GM13977 (cell line): ENCODE data around the gene PSKH1.

Experiments
- DNase-seq: peaks from one replicate; pipeline ENCODE4 v3.0.0; 2012; ENCODE audit warnings: low spot score
- CTCF ChIP-seq: IDR thresholded peaks from 2 replicates; pipeline ENCODE4 v1.5.1; 2012; ENCODE audit warnings: mild to moderate bottlenecking, control low read depth; ENCODE audit not compliant: insufficient read depth; ENCODE audit errors: extremely low read depth, missing control alignments
- in situ Hi-C: fragments of 300-500 bp; cut with MboI; formaldehyde crosslinking; loops from one replicate; pipeline ENCODE4 v1.12.0; 2022; ENCODE audit warnings: low sequenced_read_pairs, low pct_unique_long_range_greater_than_20kb, mixed read lengths, inconsistent platforms; ENCODE audit not compliant: unreplicated experiment

Gene PSKH1

DNA sequence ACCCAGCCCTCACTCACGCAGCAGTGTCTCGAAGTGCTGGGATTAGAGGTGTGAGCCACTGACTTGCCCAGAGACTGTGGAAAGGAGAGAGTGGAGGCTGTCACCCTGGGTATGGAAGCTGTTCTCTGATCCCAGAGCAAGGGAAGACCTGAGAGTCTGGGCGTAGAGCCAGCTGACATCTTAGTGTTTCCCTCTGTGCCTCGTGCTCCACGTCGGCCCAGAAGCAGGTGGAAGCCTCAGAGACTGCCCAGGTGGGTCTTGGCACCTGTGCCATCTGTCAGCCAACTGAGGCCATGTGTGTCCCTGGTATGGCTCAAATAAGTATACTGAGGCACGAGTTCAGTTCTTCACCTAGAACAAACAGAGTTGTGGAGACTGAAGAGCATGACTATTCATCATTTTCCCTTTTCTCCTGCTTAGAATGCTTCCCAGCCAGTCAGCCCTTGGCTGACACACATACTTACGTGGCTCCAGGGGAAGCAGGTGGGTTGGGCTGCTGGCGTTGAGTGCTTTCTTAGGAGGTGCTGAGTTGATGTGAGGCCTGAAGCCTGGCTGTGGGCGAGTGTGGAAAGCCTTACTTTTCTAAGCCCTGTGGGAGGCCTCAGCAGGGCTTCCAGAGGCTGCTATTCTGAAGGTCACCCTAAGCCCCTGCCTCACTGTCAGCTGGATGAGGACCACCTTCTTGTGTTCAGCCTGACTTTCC, 30.5 kb downstream of the PSKH1 start:
- TF ChIP-seq CTCF = no peak
- no peak for DNase-seq
- in situ Hi-C loops = loop anchor here (10.0 to 25.0 kb wide), 2 partner anchors 239 to 386 kb away; partner anchors contain the start of gene RIPOR1

DNA sequence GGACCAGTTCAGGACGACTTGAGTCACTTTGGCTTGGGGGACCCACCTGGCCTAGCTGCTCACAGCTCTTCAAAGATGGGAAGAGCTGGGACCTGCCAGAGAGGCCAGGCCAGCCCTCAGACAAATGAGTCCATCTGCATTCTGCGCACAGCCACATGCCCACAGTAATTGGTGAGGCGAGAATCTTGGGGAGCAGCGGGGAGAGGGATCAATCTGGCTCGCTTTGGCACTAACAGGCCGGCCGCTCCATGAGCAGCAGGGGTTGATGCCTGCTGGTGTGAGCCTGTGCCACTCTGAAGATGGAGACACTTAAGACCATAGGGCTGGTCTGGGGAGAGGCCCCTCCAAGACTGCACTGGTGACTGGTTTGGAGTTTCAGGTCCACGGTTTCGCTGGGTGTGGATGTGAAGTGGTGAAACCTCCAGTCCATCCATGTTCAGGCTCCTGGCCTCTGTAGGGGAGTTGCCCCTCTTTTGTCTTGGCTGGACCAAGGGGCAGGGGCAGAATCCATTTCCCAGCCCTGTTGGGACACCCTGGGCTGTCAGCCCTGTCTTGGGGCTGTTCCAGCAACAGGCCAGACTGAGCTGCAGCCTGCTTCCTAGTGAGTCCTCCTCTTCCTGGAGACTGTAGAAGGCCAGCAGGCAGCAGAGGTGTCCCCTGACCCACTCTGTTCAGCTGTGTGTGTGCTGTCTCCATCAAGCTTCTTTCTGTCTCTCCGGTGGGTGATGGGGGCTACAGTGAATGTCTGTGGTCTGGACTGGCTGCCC, 31.3 kb downstream of the PSKH1 start:
- in situ Hi-C loops = loop anchor here (10.0 to 25.0 kb wide), 2 partner anchors 240 to 387 kb away; partner anchors contain the start of gene RIPOR1
- no peak for DNase-seq
- no peak for TF ChIP-seq CTCF

- DNase-seq = no peak
- in situ Hi-C loops = loop anchor here (10.0 kb wide), 1 partner anchor 241 kb away; no protein-coding TSS in a partner anchor
- TF ChIP-seq CTCF = no peak
These were observed 33.2 kb downstream of the PSKH1 start for GRCh38 chr16:67926181-67926750.

DNA sequence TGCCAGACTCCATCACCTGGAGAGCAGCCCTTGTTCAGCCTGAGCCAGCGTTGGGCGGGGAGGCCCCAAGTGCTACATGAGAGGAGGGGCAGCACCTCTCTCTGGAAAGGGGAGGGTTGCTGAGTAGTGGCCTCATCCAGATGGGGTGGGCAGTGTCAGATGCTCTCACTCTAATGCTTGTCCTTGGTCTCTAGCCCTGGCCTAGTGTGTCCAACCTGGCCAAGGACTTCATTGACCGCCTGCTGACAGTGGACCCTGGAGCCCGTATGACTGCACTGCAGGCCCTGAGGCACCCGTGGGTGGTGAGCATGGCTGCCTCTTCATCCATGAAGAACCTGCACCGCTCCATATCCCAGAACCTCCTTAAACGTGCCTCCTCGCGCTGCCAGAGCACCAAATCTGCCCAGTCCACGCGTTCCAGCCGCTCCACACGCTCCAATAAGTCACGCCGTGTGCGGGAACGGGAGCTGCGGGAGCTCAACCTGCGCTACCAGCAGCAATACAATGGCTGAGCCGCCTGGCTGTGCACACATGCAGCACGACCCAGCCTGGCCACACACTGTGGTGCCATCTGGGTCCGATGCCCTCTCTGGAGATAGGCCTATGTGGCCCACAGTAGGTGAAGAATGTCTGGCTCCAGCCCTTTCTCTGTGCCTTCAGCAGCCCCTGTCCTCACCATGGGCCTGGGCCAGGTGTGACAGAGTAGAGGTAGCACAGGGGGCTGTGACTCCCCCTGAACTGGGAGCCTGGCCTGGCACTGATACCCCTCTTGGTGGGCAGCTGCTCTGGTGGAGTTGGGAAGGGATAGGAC, 34.3 kb downstream of the PSKH1 start:
- DNase-seq = no peak
- in situ Hi-C loops = loop anchor here (10.0 kb wide), 1 partner anchor 243 kb away; no protein-coding TSS in a partner anchor
- TF ChIP-seq CTCF = no peak

DNA sequence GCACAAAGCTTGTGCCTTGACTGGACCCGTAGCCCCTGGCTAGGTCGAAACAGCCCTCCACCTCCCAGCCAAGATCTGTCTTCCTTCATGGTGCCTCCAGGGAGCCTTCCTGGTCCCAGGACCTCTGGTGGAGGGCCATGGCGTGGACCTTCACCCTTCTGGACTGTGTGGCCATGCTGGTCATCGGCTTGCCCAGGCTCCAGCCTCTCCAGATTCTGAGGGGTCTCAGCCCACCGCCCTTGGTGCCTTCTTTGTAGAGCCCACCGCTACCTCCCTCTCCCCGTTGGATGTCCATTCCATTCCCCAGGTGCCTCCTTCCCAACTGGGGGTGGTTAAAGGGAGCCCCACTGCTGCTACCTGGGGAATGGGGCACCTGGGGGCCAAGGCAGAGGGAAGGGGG, 35.1 kb downstream of the PSKH1 start:
- TF ChIP-seq CTCF = no peak
- in situ Hi-C loops = loop anchor here (10.0 kb wide), 1 partner anchor 243 kb away; no protein-coding TSS in a partner anchor
- DNase-seq = no peak
